Stimulated activated CD8-positive, alpha-beta memory T cell treated with anti-CD3 and anti-CD28 coated beads, Interleukin-15, amount 100 ng/mL, for 4 hours (primary cell): ENCODE measurements around the gene MBLAC2.

ENCODE experiments used
- DNase-seq, 2 donors: peaks; one replicate each; pipeline ENCODE4 v3.0.0-alpha.2; 2020; ENCODE audit warnings: low read depth in 2 of 2

Gene MBLAC2

DNA sequence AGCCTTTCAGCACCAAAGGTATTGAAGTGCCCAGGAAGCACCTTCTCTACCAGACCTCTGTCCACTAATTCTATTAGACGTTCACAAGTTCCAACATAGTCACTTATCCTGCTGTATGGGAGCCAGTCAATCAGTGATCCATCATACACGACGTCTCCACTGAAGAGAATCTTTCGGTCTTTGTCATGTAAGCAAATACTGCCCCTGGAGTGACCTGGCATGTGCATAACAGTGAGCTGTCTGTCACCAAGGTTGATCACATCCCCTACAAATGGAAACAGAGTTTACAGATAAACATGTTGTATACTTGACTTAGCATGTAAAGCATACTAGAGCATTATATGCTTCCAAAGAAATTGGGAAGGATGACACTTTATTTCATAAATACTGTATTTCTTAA, 13.3 kb downstream of the MBLAC2 start:
- no peak for DNase-seq

DNA sequence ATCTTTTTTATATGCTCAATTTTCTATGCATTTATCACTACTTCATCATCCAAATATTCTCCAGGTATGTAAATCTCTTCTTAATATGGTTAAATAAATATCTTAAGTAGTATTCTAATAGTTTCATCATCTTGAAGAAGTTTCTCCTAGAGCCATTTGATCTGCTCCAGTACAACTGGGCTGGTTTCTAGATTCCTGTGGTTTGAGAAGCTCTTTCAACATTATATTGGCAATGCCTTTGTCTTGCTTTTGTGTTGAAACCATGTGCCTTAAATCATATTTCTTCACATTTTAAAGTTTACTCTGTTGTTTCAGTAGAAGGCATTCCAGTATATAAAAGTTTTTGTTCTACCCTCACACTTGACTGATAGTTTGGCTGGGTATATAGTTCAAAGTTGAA, 27.6 kb downstream of the MBLAC2 start:
- no peak for DNase-seq

DNA sequence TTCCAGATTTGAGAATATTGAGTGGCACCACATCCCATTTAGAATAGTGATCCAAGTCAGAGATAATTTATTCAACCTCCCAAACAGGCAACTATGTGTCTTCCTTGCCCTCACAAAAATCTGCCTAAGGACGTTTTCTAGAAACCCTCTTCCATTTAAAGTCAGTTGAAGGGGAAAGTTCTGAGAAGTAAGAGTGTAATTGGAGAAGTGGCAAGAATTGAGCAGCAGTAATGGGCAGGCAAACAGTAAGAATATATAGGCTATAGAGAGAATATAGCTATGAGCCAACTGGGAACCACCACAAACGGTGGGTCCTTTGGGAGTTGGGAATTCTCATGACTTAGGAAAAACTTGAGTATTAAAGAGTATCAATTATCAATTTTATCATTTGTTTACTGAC, 33.9 kb downstream of the MBLAC2 start:
- no peak for DNase-seq

DNA sequence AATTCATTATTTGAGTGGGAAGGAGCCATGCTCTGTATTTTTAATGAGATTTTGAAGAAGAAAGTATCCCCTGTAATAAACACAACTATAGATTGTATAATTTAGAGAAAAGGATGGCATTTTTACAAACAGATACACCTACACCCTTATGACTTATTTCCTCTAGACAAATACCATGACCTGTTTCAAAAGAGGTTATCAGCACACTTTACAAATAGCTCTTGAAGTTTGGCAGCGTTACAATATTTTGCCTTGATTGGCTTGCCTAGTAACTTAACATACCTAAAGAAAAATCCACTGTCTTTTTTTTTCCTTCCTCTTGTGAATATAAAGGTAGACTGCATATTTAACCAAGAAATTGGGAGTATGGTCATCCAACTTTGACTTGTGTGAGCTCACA, 36.5 kb downstream of the MBLAC2 start:
- no peak for DNase-seq

DNA sequence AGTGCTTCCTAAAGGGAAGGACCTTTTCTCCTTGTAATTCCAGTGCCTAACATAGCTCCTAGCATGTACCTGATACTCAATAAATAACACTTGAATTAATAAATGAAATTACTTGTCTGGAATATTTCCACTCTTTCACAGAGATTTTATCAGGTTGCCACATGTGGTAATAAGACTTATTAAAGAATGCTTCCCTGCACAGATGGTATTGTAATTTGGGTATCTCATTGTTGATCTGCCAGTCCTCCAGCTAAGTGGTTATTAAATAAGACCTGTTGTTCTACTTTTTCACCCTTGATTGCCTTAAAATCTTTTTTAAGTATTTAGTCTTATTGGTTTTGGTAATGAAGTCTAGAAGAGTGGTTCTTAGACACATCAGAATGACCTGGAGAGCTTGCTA, 36.9 kb downstream of the MBLAC2 start:
- DNase-seq = no peak

DNA sequence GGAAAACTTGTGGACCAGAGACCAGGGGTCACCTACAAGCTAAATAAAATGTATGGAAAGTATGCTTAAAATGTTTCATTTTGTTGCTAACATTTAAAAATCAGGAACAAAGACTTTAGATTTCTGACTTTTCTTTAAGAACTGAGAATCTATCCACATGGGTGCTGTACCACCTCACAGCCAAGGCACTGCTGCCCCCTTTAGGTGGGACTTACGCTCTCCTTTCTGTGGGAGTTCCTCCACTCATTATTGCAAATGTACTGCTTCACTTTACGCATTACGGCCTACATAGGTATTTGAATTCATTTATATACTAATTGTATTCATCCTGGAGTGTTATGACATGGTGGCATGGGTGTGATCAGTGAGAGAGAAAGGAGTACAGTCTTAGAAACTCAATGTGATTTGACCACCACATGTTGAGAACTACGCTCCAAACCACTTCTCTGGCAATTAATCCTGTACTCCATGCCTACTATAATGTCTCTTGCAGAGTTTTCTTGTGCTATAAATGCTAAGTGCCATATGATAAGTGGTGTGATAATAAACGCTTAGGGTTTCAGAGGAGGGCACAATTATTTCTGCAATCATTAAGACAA, 40.4 kb downstream of the MBLAC2 start:
- peak in 1 of 2 donors; percentile 17 for DNase-seq

DNA sequence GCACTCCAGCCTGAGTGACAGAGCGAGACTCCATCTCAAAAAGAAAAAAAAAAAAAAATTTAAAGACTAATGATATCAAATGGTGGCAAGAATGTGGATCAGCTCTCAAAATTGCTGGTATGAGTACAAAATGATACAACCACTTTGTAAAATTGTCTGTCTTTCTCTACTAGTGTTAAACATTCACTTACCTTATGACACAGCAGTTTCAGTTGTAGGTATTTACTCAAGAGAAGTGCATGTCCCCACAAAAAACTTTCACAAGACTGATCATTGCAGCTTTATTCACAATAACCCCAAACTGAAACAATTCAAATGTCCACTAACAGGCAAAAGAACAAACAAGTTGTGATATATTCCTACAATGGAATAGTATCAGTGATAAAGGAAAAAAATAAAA, 50.3 kb downstream of the MBLAC2 start:
- no peak for DNase-seq

DNA sequence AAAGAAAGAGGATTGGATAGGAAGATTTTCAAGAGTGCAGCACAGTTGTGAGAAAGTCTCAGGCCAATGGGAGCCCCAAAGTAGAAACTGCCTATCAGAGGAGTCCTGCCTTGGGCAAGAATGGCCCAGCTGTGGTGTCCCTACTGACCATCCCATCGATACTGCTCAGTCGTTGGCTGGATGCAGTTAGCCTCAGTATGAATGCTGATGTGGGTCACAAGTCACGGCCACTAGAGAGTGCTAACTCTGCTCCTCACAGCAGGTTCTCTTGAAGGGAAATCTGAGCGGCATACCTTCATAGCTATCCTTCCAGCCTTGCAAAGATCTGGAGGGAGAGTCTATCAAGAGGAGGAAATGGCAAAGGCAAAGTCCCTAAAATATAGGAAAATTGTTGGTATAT, 53.4 kb downstream of the MBLAC2 start:
- no peak for DNase-seq

DNA sequence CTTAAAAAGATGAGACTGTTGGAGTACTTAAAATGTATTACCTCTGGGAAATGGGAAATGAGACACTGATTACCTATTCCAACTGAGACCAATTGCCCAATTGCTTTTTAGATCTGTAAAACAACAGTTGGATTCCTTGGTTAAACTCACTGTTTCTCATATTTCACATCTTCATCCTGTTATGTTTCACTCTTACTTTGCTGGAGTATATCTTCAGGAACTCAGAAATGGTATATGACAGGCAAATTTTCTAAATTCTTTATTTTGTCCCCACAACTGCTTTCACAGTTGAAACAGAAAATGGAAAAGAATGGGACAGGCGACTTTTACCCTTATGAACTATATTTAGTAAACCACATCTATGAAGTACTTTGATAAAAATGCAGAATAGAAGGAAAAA, 56.4 kb downstream of the MBLAC2 start:
- no peak for DNase-seq

DNA sequence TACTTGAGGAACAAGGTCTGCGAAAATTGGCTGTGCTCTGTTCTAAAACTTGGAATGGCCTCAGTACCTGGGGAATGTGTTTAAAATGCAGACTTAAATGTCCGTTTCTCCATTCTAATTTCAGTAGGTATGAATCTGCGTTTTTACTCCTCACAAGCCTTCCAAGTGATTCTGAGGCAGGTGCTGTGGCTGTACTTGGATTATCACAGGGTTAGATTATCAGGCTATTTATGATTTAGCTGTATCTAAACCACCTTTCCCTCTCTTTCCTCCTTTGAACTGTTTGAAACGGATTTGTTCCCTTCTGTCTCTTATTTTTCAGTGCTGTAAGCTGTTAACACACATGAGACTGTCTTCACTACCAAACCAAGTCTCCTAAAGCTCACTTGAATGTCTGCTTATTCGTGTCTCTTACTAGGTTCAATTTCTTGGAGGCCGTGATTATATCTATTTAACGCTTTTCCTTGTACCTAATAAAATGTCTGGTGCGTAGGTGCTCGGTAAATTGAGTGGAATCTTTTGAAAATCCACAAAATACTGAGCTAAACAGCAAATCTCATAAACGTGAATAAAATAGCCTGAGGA, 64.3 kb downstream of the MBLAC2 start:
- no peak for DNase-seq

DNA sequence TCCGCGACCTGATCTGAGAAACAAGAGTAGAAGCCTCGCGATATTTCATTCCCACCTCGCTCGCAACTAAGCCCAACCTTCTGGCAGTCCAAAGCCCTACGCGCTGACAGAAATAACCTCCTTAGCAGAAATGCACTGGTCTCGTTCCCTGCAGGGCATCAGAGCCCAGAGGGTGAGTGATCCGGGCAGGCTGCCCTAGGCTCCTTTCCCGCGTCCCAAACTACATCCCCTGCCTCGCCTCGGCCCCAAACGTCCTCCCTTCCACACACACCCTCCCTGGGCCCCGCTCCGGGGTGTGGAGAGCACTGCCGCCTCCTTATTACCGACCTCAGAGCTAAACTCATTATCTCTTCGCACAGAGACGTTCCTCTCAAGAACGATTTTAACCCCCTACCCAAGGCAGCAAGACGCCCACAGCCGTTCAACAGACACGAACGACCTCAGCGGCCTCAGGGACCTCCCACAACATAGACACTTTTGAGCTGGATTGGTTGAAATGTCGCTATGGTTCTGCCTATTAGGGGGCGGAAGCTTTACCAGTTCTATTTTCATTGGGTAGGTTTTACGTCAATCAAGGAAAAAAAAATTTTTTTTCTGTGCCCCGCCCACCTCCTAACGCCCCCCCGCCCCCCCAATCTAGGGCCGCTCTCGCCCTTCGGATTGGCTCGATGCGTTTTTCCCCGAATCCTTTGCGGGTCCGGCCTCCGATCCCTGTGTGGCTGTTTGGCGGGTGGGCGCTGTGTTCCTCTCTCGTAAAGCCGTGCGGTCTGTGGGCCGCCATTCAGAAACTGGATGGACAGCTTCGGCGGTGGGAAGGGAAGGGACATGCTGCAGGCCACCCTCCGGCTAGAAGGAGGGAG, 65.0 kb downstream of the MBLAC2 start, which contains the start of gene CETN3:
Gene CETN3, minus strand, starts transcription at position 439 of the 860 bp plus-strand sequence. Its CDS starts 95 bp downstream, at position 344.
- DNase-seq = peak; percentile 76 to 82

DNA sequence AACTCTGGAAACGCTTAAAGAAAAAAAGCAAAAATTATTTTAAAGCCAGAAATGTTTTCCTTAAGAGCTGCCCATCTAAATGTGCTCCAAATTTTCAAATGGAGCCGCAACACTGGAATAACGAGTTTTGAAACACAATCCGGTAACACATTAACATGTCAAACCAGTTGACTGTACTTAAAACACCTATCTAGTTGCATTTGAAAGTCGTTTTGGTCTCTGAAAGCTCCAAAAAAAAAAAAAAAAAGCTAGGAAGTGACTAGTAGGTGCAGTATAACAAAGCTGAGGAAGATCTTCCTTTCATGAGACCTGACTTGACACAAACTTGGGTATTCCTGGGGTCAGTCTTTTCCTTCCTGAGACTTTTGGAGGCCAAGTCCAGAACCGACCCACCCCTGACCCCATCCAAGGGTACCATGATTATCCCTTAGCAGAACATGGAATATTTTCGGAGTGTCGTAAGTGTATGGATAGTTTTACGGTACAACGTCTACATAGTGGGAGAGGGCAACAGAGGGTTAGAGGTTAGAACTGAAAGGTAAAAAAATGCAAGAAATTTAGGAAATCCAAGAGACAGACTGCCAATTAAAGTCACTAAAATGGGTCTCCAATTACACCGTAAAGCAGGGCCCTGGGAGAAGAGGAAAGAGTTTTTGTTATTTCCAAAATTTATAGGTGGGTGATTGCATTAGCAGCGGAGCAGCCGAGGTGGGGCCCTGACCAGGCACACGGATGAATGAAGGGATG, 65.8 kb downstream of the MBLAC2 start:
- DNase-seq = no peak
